Astrocyte (in vitro differentiated cells and primary cell): ENCODE measurements around the gene PTPRD. TPM values are rescaled to one million over a fixed set of nuclear protein-coding genes. Genes with fewer than 3 reads are reported as not detected.

Source experiments
- DNase-seq: peaks from one replicate; pipeline ENCODE4 v3.0.0-alpha.2; 2010; ENCODE audit warnings: low read depth
- FAIRE-seq: peaks from 2 replicates; lab custom pipeline; 2011; peaks lifted over from hg19 to GRCh38; lab: Jason Lieb, UNC
- H2AFZ ChIP-seq: 2 replicates; pipeline ENCODE4 v1.6.0; 2012; ENCODE audit warnings: low read depth, low read length, inconsistent platforms
- H3K27ac ChIP-seq: 2 replicates; pipeline ENCODE4 v1.5.1; 2011; ENCODE audit warnings: low read depth, low read length, inconsistent platforms
- H3K27me3 ChIP-seq: 2 replicates; pipeline ENCODE4 v1.6.0; 2011; ENCODE audit warnings: low read length, inconsistent platforms; ENCODE audit not compliant: insufficient read depth
- H3K36me3 ChIP-seq: 2 replicates; pipeline ENCODE4 v1.5.1; 2011; ENCODE audit warnings: low read length, inconsistent platforms; ENCODE audit not compliant: insufficient read depth
- H3K4me1 ChIP-seq: 2 replicates; pipeline ENCODE4 v1.5.1; 2011; ENCODE audit warnings: low read length, inconsistent platforms; ENCODE audit not compliant: insufficient read depth
- H3K4me2 ChIP-seq: 2 replicates; pipeline ENCODE4 v1.6.0; 2012; ENCODE audit warnings: low read length, inconsistent platforms
- H3K4me3 ChIP-seq: 2 replicates; pipeline ENCODE4 v1.5.1; 2011; ENCODE audit warnings: low read depth, mild to moderate bottlenecking, low read length, inconsistent platforms; ENCODE audit not compliant: insufficient read depth
- H3K79me2 ChIP-seq: 2 replicates; pipeline ENCODE4 v1.6.0; 2012; ENCODE audit warnings: mild to moderate bottlenecking, low read length, inconsistent platforms; ENCODE audit not compliant: insufficient read depth
- H3K9ac ChIP-seq: 2 replicates; pipeline ENCODE4 v1.6.0; 2012; ENCODE audit warnings: mild to moderate bottlenecking, low read length, inconsistent platforms
- H3K9me3 ChIP-seq: 2 replicates; pipeline ENCODE4 v1.5.1; 2012; ENCODE audit warnings: low read depth, mild to moderate bottlenecking, low read length, inconsistent platforms; ENCODE audit not compliant: insufficient read depth
- H4K20me1 ChIP-seq: 2 replicates; pipeline ENCODE4 v1.6.0; 2012; ENCODE audit warnings: low read length, inconsistent platforms; ENCODE audit not compliant: insufficient read depth
- H3K27ac Mint-ChIP-seq: one replicate; pipeline ENCODE4 v1.8.0; 2021; ENCODE audit warnings: mild to moderate bottlenecking, mixed read lengths; ENCODE audit not compliant: unreplicated experiment
- H3K27me3 Mint-ChIP-seq: one replicate; pipeline ENCODE4 v1.8.0; 2021; ENCODE audit warnings: low read depth, mixed read lengths; ENCODE audit not compliant: unreplicated experiment
- H3K36me3 Mint-ChIP-seq: one replicate; pipeline ENCODE4 v1.8.0; 2021; ENCODE audit warnings: low read depth, mixed read lengths; ENCODE audit not compliant: unreplicated experiment
- H3K4me1 Mint-ChIP-seq: one replicate; pipeline ENCODE4 v1.8.0; 2021; ENCODE audit warnings: low read depth, mixed read lengths; ENCODE audit not compliant: unreplicated experiment
- H3K4me3 Mint-ChIP-seq: one replicate; pipeline ENCODE4 v1.8.0; 2021; ENCODE audit warnings: mild to moderate bottlenecking, moderate library complexity, mixed read lengths; ENCODE audit not compliant: unreplicated experiment
- H3K9me3 Mint-ChIP-seq: one replicate; pipeline ENCODE4 v1.8.0; 2021; ENCODE audit warnings: mild to moderate bottlenecking, mixed read lengths; ENCODE audit not compliant: unreplicated experiment
- CTCF ChIP-seq: IDR thresholded peaks from 2 replicates; pipeline ENCODE4 v1.5.1; 2011; ENCODE audit warnings: low read depth, mild to moderate bottlenecking, inconsistent platforms, low read length, moderate library complexity; ENCODE audit not compliant: insufficient read depth
- EZH2 ChIP-seq: IDR thresholded peaks from 2 replicates; pipeline ENCODE4 v1.6.1; 2012; ENCODE audit warnings: mild to moderate bottlenecking, low read length, inconsistent platforms; ENCODE audit not compliant: insufficient read depth
- total RNA-seq: library from RNA; stranded (reverse); gene quantifications from 2 replicates; pipeline ENCODE4 v1.2.1, GENCODE V29; 2021

PTPRD gene
- total RNA-seq, 1 donor from 2014 or later, result 88.1 TPM

- Mint-ChIP-seq H3K4me3 (no peak overlapping the region), H3K36me3 (no peaks in the 10 kb centered on the region), H3K27me3 (no peaks in the 10 kb centered on the region), H3K9me3 (peaks cover 4% of the 10 kb centered on the region), H3K27ac (no peak overlapping the region), H3K4me1 (no peaks in the 10 kb centered on the region)
- Histone ChIP-seq H2AFZ (no peak overlapping the region), H3K4me1 (no peaks in the 10 kb centered on the region), H3K79me2 (no peaks in the 10 kb centered on the region), H3K9me3 (no peaks in the 10 kb centered on the region), H3K27me3 (no peaks in the 10 kb centered on the region), H3K36me3 (no peaks in the 10 kb centered on the region), H3K27ac (no peak overlapping the region), H3K9ac (no peak overlapping the region), H4K20me1 (no peaks in the 10 kb centered on the region), H3K4me2 (no peak overlapping the region), H3K4me3 (no peak overlapping the region)
- DNase-seq (no peak), FAIRE-seq (no peak)
- no peak for TF ChIP-seq EZH2
- TF ChIP-seq CTCF, result no peak
Measured at GRCh38 chr9:9992936-9993335, 619.9 kb downstream of the PTPRD start.

- no peak overlapping the region for H2AFZ ChIP-seq
- no peaks in the 10 kb centered on the region for H3K27me3 ChIP-seq
- H3K79me2 ChIP-seq, result no peaks in the 10 kb centered on the region
- H3K36me3 Mint-ChIP-seq, result no peaks in the 10 kb centered on the region
- H3K27me3 Mint-ChIP-seq, result no peaks in the 10 kb centered on the region
- no peaks in the 10 kb centered on the region for H3K9me3 ChIP-seq
- H3K9ac ChIP-seq, result no peak overlapping the region
- H3K27ac Mint-ChIP-seq, result no peak overlapping the region
- H3K9me3 Mint-ChIP-seq, result no peaks in the 10 kb centered on the region
- no peaks in the 10 kb centered on the region for H3K4me1 Mint-ChIP-seq
- TF ChIP-seq EZH2 (no peak), CTCF (no peak)
- no peaks in the 10 kb centered on the region for H3K36me3 ChIP-seq
- H3K4me1 ChIP-seq, result no peaks in the 10 kb centered on the region
- H3K4me2 ChIP-seq, result no peak overlapping the region
- no peak overlapping the region for H3K27ac ChIP-seq
- no peaks in the 10 kb centered on the region for H4K20me1 ChIP-seq
- no peak overlapping the region for H3K4me3 Mint-ChIP-seq
- DNase-seq (no peak), FAIRE-seq (no peak)
- H3K4me3 ChIP-seq, result no peak overlapping the region
Measured at GRCh38 chr9:9973062-9973461, 639.7 kb downstream of the PTPRD start.

GRCh38 chr9:9970514-9970913, 642.3 kb downstream of the PTPRD start:
- Histone ChIP-seq H3K79me2 (no peaks in the 10 kb centered on the region), H4K20me1 (no peaks in the 10 kb centered on the region), H3K9ac (no peak overlapping the region), H2AFZ (no peak overlapping the region), H3K4me2 (no peak overlapping the region), H3K4me3 (no peak overlapping the region), H3K9me3 (no peaks in the 10 kb centered on the region), H3K27ac (no peak overlapping the region), H3K4me1 (no peaks in the 10 kb centered on the region), H3K27me3 (no peaks in the 10 kb centered on the region), H3K36me3 (no peaks in the 10 kb centered on the region)
- no peak overlapping the region for H3K27ac Mint-ChIP-seq
- no peaks in the 10 kb centered on the region for H3K9me3 Mint-ChIP-seq
- TF ChIP-seq CTCF (no peak), EZH2 (no peak)
- FAIRE-seq, result no peak
- no peaks in the 10 kb centered on the region for H3K27me3 Mint-ChIP-seq
- H3K4me3 Mint-ChIP-seq, result no peak overlapping the region
- H3K4me1 Mint-ChIP-seq, result no peaks in the 10 kb centered on the region
- DNase-seq, result no peak
- H3K36me3 Mint-ChIP-seq, result no peaks in the 10 kb centered on the region
